GM12874 (cell line): ENCODE results near the gene RPS21.

ENCODE experiments used
- TF ChIP-seq, protein P1 (sequence below): IDR thresholded peaks from 2 replicates; pipeline ENCODE4 v1.5.1; 2011; ENCODE audit warnings: low read depth, mild to moderate bottlenecking, control low read depth, low read length, moderate library complexity; ENCODE audit not compliant: insufficient read depth

The RPS21 gene

DNA sequence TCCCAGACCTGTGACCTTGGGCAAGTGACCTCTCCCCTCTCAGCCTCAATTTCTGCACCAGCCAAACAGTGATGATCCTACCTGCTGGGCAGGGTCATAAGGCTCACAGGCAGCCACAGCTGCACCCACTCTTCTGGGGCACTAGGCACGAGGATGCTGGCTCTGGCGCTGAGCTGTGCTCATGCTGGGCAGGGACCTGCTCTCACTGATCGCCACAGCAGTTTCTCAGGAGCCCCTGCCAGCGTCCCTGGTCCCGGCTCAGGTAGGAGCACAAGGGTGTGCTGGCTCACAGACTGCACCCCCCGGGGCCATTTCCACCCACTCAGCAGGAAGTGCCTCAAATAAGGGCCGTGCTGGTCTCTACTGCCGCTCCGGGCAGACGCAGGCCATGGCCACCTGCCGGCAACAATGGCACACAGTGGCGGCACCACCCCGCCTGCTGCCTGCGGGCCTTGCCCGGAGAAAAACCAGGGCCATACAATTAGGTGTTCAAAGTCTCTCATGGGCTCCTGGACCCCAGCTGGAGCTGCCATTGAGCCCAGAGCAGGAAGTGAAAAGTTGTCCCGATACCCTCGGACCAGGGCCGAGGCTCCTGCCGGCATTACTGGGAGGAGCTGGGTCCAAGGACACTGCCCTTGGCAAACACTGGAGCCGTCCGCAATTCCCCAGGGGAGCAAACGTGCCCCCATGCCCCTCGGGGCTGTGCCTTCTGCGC is 24.7 kb downstream of the RPS21 start:
- TF ChIP-seq, protein P1, sequence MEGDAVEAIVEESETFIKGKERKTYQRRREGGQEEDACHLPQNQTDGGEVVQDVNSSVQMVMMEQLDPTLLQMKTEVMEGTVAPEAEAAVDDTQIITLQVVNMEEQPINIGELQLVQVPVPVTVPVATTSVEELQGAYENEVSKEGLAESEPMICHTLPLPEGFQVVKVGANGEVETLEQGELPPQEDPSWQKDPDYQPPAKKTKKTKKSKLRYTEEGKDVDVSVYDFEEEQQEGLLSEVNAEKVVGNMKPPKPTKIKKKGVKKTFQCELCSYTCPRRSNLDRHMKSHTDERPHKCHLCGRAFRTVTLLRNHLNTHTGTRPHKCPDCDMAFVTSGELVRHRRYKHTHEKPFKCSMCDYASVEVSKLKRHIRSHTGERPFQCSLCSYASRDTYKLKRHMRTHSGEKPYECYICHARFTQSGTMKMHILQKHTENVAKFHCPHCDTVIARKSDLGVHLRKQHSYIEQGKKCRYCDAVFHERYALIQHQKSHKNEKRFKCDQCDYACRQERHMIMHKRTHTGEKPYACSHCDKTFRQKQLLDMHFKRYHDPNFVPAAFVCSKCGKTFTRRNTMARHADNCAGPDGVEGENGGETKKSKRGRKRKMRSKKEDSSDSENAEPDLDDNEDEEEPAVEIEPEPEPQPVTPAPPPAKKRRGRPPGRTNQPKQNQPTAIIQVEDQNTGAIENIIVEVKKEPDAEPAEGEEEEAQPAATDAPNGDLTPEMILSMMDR, result no peak

DNA sequence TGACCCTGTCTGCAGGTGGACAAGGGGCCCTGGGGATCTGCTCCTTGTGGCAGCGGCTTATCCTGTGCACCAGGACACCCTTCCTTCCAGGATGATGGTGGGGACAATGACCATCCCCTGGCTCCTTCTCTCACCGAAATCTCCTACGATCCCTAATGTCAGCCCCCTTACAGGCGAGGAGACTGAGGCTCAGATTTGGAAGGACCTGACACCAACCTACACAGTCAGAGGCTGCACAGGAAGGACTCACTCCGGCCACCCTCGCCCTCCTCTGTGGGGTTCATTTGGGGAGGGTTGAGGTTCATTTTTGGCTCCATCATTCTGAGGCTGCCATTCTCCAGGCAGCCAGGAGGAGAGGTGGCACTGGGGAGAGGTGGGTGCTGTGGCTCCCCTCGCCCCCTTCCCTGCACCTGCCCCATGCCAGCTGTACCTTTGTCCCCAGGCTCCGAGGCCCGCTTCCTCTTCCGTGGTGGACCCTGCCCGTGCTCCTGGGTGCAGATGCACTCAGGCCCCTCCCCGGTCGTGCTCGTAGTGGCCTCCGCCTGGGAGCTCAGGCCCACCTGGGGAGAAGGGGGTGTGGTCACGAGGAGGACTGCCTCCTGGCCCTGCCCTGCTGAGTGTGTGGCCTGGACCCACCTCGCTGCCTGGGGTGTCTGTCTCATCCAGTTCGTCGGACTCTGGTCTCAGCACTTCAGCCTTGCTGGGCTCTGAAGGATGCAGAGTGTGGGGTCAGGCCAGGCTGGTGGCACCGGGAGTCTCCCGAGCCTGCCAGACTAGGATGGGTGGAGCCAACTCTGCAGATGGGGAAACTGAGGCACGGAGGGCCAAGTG is 25.5 kb downstream of the RPS21 start:
- TF ChIP-seq, protein P1, result no peak

DNA sequence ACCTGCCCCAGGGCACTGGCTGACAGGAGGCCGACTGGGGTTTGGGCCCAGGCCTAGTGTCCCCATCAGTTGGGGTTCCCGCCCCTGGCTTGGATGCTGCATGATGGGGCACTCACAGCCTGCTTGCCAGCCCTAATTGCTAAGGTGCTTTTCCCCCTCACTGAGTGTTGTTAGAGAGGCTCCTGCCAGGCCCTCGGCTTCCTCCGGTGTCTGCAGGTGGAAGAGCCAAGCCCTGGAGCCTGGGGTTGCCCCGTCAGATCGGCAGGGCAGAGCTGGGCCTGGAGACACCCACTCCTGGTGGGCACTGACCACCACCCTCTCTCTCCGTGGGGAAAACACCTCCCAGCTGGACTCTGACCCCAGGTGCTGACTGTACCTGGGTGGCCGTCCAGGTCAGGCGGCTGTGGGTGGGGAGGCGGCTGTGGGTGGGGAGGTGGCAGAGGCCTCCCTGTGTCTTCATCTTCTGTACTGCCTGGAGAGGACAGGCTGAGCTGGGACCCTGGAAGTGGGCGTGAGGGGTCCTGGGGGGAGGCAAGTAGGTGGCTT is 26.2 kb downstream of the RPS21 start:
- TF ChIP-seq, protein P1, result no peak

DNA sequence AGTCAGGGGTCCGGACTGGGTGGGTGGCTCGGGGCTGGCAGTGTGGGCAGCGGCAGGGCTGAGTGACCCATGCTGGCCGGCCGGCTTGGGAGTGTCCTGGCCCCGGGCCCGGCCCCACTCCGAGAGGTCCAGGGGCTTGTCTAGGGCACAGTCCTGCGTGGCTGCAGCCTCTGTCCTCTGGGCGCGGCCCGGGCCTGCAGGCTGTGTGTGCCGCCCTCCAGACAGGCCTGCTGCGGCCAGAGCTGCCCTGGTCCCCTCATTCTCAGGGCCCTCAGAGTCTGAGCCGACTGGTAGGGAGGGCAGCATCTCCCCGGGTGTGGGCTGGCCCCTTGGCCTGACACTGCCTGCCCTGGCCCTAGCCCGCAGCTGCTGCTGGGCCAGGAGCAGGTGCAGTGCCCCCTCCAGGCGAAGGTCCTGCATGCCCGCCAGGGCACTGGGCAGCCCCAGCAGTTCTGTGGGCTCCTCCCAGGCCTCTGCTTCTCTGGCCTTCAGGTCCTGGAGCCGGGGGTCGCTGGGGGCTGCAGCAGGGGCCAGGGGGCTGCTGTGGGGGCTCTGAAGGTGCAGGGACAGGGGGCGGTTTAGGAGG is 27.1 kb downstream of the RPS21 start:
- TF ChIP-seq, protein P1, result 0 out of 2 replicates have a peak, but pooled peaks have one; percentile 20

DNA sequence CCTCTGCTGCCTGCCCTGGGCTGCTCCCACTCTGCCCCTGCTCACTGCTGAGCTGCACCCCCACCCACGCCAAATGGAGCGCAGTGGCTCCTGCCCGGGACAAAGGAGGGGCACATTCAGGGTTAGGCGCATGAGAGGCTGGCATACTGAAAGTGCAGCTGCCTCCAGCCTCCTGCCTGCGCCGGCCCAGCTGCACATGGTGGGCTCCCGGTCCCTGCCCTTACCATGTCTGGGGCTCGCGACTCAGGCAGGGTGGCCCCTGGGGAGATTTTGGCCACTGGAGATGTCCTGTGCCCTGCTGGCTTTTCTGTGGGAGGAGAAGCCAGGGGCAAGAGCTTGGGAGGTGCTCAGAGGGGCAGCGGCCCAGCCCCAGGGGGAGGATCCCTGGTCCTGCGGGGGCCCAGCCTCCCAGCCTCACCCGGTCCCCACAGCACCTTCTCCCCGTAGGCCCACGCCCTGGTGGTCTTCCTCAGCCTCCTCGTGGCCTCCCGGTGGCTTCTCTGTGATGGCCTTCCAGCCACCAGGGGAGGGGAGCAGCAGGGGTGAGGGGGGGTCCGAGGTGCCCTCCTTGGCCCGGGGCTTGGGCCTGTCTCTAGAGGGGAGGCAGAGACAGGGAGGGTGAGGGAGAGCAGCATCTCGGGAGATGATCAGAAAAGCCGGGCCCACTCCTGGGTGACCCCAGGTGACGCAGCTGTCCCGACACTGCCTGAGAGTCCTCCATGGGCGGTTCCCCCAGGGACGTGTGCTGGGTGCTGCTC is 28.6 kb downstream of the RPS21 start:
- TF ChIP-seq, protein P1, result no peak

DNA sequence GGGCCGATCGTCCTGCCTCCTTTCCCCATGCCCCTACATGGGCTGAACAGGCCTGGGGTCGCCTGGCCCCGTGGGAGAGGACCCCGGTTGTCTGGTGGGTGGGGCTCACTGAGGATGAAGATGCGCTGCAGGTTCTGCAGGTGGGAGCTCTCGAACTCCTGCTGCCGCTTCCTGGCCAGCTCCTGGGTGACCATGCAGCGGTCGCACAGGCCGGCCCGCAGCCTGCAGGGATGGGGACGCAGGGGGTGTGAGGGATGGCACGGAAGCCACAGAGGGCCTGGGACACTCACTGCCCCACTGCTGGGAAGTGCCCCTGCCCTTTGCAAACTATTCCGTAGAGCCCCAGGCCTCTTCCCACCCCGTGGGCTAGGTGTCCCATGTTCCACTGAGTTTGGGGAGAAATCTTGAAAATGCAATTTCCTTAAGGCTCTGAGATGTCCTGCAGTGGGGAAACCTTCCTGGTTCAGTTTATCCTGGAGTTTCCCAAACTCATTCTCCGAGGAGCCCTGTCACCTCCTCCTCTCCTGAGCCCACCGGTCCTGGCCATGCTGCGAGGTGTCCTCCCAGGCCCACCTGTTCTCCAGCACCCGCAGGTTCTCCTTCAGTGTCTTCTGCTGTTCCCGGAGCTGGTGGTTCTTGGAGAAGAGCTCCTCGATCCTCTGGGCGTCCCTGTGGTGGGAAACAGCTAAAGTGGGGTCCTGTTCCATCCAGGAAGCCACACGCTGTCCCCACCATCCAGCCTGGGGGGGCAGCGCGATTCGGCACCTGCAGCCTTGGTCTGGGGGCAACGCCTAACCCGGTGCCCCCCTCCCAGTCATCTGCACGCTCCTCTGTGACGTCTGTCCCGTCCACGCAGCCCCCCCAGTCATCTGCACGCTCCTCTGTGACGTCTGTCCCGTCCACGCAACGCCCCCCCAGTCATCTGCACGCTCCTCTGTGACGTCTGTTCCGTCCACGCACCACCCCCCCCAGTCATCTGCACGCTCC is 30.0 kb downstream of the RPS21 start:
- TF ChIP-seq, protein P1, result no peak
